Spleen (tissue), 7 donors: ENCODE data around the gene OTUB1.

Experiments
- CTCF ChIP-seq, 11 experiments: fragments of 200-600 bp in 7 of 11; fragments of 450-650 bp in 4 of 11; sonication (generic) in 4 of 11; IDR thresholded peaks in 8 of 11; conservative IDR thresholded peaks in 3 of 11; 1 replicate in 7 of 11; 2 replicates in 4 of 11; pipeline versions ENCODE4 v1.4.0 to v1.8.0; 2016 to 2021; ENCODE audit warnings: antibody characterized with exemption in 11 of 11, inconsistent platforms in 4 of 11, mild to moderate bottlenecking in 1 of 11
- POLR2A ChIP-seq, 3 donors: fragments of 450-650 bp; IDR thresholded peaks; one replicate each; pipeline ENCODE4 v1.5.1; 2017; ENCODE audit warnings: antibody characterized with exemption in 3 of 3, mild to moderate bottlenecking in 1 of 3
- POLR2AphosphoS5 ChIP-seq, 3 donors: sonication (generic); formaldehyde crosslinking; IDR thresholded peaks; one replicate each; pipeline ENCODE4 v1.5.1; 2017; ENCODE audit warnings: antibody characterized with exemption in 3 of 3
- donor health status: DM: no; HTN: no; CAD: no; lungs with moderate emphysema.
- donor health status: DM: no; HTN: no; CAD: no.
- donor health status: DM: no; HTN: no; CAD: no.

DNA sequence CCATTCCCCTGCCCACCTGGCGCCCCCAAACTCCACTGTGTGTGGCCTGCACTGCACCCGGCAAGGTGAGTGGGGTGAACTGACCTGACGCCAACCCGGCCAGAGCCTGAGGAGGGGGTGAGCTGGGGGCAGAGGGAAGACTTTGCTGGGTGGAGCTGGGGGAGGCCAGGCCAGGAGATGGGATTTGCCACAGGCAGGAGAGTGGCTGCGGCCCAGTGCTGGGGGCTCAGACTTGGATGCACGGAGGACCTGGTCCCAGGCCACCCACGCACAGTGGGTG, 31.6 kb downstream of the OTUB1 start:
- TF ChIP-seq CTCF (IDR thresholded peaks at IDR 0.05 in 8 of 11, conservative IDR thresholded peaks at IDR 0.05 in 3 of 11) (no peak), POLR2A (IDR thresholded peaks at IDR 0.05) (no peak), POLR2AphosphoS5 (IDR thresholded peaks at IDR 0.05) (no peak)
